GM20000 (cell line): ENCODE data around the gene ZEB2.
A peak's percentile ranks its signal among the peaks of the same experiment; 100 is the strongest.

Experiments
- DNase-seq: peaks from one replicate; pipeline ENCODE4 v3.0.0; 2012; ENCODE audit warnings: low spot score
- CTCF ChIP-seq: IDR thresholded peaks from 2 replicates; pipeline ENCODE4 v1.5.1; 2012; ENCODE audit warnings: mild to moderate bottlenecking, control low read depth; ENCODE audit errors: extremely low read depth, missing control alignments

ZEB2 gene

GRCh38 chr2:144512891-144513351, 7.0 kb downstream of the ZEB2 start:
- TF ChIP-seq CTCF = no peak
- no peak for DNase-seq

DNA sequence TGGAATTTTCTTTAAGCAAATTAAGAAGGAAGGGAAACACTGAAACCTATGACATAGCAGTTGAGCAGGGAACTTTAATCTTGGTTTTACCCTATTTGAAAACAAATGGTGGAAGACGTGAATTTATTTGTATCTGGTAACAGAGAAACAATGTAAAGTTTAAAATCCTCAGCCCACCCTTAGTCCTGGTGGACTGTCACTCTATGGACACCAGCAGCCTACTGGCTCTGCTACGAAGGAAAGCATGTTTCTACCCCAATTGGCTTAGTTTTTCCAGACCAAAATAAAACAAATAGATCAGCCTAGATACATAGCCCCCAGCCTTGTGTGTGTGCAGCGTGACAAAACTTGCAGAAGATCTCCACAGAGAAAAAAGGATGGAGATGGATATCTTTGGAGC, 7.4 kb downstream of the ZEB2 start:
- TF ChIP-seq CTCF = no peak
- no peak for DNase-seq

DNA sequence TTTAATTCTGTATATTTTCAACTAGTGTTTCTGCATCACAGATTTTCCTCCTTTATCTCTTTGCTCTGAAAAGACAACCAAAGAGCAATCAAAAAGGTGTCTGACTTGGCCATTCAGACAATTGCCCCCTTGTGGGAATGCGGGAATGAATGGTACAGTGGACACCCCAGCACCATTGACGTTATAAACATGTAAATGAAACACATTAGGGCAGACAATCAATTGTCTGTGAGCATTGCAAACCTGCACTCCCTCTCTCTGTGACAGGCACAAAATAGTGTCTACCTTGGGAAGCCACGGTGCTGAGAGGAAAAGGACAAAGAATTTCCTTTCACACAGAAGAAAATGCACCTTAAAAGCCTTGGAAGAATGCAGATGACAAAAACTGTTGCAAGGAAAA, 8.0 kb downstream of the ZEB2 start:
- TF ChIP-seq CTCF = no peak
- DNase-seq = no peak

DNA sequence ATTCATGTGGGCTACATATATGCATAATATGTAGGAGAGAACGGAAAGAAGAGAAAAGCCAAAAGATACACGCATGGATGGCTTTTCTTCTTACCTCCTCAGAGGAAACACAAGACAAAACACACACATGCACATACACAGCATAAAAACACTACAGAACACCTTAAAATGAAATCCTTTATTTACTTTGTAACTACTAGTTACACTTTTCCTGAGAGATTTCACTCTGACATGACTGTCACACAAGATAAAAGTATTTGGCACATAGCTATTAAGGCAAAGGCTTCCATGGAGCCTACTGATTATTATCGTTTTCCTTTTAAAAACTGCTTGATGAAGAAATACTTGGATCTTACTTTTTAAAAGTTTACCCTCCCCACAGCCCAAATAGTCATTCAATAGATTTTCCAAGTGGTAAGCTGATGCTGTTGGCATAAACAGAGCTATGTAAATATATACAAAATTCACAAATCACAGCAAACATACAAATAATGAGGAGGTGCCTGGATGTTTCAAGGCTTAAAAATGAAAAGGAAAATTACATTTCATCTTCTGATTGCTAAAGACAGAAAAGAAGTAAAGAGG, 8.6 kb downstream of the ZEB2 start:
- DNase-seq = no peak
- TF ChIP-seq CTCF = no peak

GRCh38 chr2:144510294-144510991, 9.5 kb downstream of the ZEB2 start:
- no peak for TF ChIP-seq CTCF
- peak; percentile 45 for DNase-seq

DNA sequence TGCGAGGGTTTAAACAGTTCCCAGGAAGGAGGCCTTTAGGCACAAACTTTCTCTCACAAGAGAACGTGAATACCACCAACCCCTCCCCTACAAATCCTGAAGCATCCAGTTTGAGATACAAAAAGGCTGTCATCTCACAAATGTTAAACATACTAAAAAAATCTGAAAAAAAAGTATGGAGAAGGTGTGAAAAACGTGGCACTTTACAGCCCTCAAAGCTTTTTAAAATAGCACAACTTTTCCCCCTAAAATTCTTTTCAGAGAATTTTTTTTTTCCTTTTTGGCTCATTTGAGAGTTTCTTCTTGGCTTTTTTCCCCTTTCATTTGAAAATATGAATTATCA, 10.1 kb downstream of the ZEB2 start:
- no peak for DNase-seq
- TF ChIP-seq CTCF = no peak

DNA sequence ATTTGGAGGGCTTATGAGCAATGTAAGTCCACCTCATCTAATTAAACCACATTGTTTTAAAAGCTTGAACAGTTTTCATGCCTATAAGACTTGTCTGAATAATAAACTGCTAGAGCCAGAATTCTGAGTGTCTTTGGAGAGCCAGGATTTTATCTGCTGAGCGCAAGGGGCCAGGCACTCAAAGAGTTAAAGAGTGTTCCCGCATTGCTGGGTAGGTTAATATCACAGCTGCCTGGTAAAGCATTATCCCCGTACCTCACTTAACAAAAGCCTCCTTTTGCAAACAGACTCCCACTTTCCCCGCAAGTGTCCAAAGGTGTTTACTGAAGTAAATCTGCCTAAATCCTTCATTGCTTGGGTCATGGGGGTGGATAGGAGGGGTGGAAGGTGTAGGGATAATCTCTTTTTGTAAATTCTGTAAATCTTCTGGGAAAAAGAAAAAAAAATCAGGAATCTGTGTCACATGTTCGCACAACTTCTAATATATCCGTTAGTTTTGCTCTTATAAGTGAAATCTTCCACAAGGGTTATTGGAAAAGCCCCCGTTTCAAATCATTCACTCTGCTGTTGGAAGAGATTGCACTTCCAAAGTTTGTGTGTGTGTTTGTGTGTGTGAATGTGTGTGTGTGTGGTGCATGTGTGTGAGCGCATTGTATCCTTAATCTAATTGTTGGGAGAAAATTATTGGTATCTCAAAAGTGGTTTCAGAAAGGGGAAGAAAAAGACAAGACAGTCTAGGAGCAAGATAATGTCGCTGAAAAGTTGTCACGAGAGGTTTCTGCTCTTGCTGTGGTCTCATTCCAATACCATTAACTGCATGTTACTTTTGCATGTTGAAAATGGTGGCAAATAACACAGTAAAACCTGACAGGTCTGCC, 10.7 kb downstream of the ZEB2 start:
- no peak for DNase-seq
- no peak for TF ChIP-seq CTCF
